Transverse colon (tissue), 4 donors: ENCODE data around the gene SPTB.

Source experiments
- CTCF ChIP-seq, 5 experiments: fragments of 200-600 bp in 3 of 5; fragments of 450-650 bp in 2 of 5; sonication (generic) in 3 of 5; IDR thresholded peaks; 1 replicate in 2 of 5; 2 replicates in 3 of 5; pipeline ENCODE4 v1.5.1; 2016 to 2017; ENCODE audit warnings: antibody characterized with exemption in 5 of 5, inconsistent platforms in 3 of 5, mild to moderate bottlenecking in 2 of 5, moderate library complexity in 1 of 5
- POLR2A ChIP-seq: fragments of 450-650 bp; IDR thresholded peaks from one replicate; pipeline ENCODE4 v1.6.1; 2016; ENCODE audit warnings: antibody characterized with exemption, mild to moderate bottlenecking, moderate library complexity
- POLR2AphosphoS5 ChIP-seq, 3 donors: sonication (generic); formaldehyde crosslinking; IDR thresholded peaks; one replicate each; pipeline ENCODE4 v1.6.1; 2016; ENCODE audit warnings: antibody characterized with exemption in 3 of 3

GRCh38 chr14:64788706-64789105, 91.0 kb downstream of the SPTB start:
- no peak for TF ChIP-seq POLR2AphosphoS5 (IDR thresholded peaks at IDR 0.05)
- no peak for TF ChIP-seq CTCF (IDR thresholded peaks at IDR 0.05)
- no peak for TF ChIP-seq POLR2A
